ENCODE data around the gene OSBPL5. TPM values are rescaled to one million over a fixed set of nuclear protein-coding genes. Genes with fewer than 3 reads are reported as not detected.

OSBPL5 gene
- total and polyA plus RNA-seq, 8 donors, result 8.6 to 127 (median 25.2) TPM

DNA sequence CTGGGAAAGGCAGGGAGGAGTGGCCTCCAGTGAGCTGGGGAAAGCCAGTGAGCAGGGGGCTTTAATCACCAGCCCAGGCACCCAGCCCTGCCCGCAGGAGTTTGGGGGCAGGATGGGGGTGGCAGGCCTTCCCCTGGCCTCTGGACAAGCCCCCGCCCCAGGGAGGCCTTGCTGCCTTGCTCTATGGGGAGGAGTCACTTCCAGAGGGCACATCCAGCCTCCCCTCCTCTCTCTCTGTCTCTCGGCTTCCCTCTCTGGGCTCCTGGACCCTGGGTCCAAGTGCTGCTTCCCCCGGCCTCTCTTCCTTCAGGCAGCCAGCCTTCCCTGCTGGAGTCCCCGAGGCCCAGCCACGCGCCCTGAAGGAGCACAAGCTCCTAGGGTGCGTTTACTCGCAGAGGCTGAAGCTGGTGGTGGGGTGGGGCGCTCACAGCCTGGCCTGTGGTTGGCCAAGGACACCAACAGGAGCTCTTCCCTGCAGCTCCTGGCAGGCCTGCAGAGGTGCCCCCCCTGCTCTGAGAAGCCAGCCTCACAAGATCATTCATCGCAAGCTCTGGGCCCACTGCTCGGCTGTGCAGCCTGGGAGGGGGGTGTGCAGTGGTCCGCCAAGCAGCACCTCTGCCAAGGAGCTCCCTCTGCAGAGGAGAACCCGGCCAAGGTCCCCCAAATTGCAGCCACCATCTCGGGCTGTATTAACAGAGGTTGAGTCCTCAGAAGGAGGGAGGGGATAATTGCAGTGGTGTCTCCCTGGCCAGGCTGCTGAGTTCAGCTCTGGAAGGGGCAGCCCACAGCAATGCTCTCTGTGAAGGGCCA, 25.4 kb downstream of the OSBPL5 start:
- H3K4me1 ChIP-seq, result peaks cover 3 to 61% (median 31%) of the 10 kb centered on the region in 4 donors
- H3K36me3 ChIP-seq, result peaks cover 0 to 14% (median 2%) of the 10 kb centered on the region in 4 donors
- DNase-seq, result no peak
- H3K9me3 ChIP-seq, result no peaks in the 10 kb centered on the region
- no peak overlapping the region for H3K27ac ChIP-seq
- intact Hi-C loops (cut with DNase I; ENCODE audit: low total_unique reads), result no loop called here
- H3K27me3 ChIP-seq, result no peaks in the 10 kb centered on the region
- WGBS, 5 donors, result 81 to 89% (median 81%) methylated on average over 7 to 15 of the region's 15 CpGs
- no peak overlapping the region for H3K4me3 ChIP-seq
- no peak for TF ChIP-seq POLR2AphosphoS5 (IDR thresholded peaks at IDR 0.05)
- no peak for TF ChIP-seq CTCF (IDR thresholded peaks at IDR 0.05)
- TF ChIP-seq EP300 (IDR thresholded peaks at IDR 0.05), result no peak
- TF ChIP-seq POLR2A (IDR thresholded peaks at IDR 0.05), result no peak

- Histone ChIP-seq H3K36me3 (peaks cover 0 to 10% (median 2%) of the 10 kb centered on the region in 4 donors), H3K4me3 (no peak overlapping the region), H3K4me1 (peaks cover 3 to 65% (median 31%) of the 10 kb centered on the region in 4 donors), H3K27ac (peak overlapping the region in 1 of 5 donors; percentile 38), H3K9me3 (no peaks in the 10 kb centered on the region), H3K27me3 (no peaks in the 10 kb centered on the region)
- WGBS, 5 donors, result 55 to 69% (median 62%) methylated on average over 6 to 8 of the region's 8 CpGs
- DNase-seq, result no peak
- intact Hi-C loops (cut with DNase I; ENCODE audit: low total_unique reads), result no loop called here
- no peak for TF ChIP-seq POLR2A (IDR thresholded peaks at IDR 0.05)
- TF ChIP-seq POLR2AphosphoS5 (IDR thresholded peaks at IDR 0.05), result no peak
- no peak for TF ChIP-seq CTCF (IDR thresholded peaks at IDR 0.05)
Measured at GRCh38 chr11:3139086-3139440, 26.0 kb downstream of the OSBPL5 start.

- Histone ChIP-seq H3K4me3 (no peak overlapping the region), H3K27me3 (no peaks in the 10 kb centered on the region), H3K9me3 (no peaks in the 10 kb centered on the region), H3K36me3 (peaks cover 0 to 6% (median 2%) of the 10 kb centered on the region in 4 donors), H3K27ac (peak overlapping the region in 1 of 5 donors; percentile 38), H3K4me1 (peaks cover 3 to 71% (median 28%) of the 10 kb centered on the region in 4 donors)
- WGBS, 5 donors, result 78 to 84% (median 82%) methylated on average over 16 to 28 of the region's 28 CpGs
- no peak for DNase-seq
- TF ChIP-seq EP300 (IDR thresholded peaks at IDR 0.05) (no peak), POLR2AphosphoS5 (IDR thresholded peaks at IDR 0.05) (no peak), CTCF (IDR thresholded peaks at IDR 0.05) (no peak), POLR2A (IDR thresholded peaks at IDR 0.05) (no peak)
- intact Hi-C loops (cut with DNase I; ENCODE audit: low total_unique reads), result no loop called here
Measured at GRCh38 chr11:3138178-3139085, 26.7 kb downstream of the OSBPL5 start.

GRCh38 chr11:3137486-3138177, 27.5 kb downstream of the OSBPL5 start:
- Histone ChIP-seq H3K4me3 (no peak overlapping the region), H3K4me1 (peaks cover 3 to 71% (median 26%) of the 10 kb centered on the region in 4 donors), H3K27ac (no peak overlapping the region), H3K9me3 (no peaks in the 10 kb centered on the region), H3K27me3 (no peaks in the 10 kb centered on the region), H3K36me3 (peaks cover 0 to 6% (median 2%) of the 10 kb centered on the region in 4 donors)
- TF ChIP-seq POLR2A (IDR thresholded peaks at IDR 0.05) (no peak), CTCF (IDR thresholded peaks at IDR 0.05) (no peak), POLR2AphosphoS5 (IDR thresholded peaks at IDR 0.05) (no peak), EP300 (IDR thresholded peaks at IDR 0.05) (no peak)
- 72 to 88% (median 79%) methylated on average over 10 to 17 of the region's 17 CpGs for WGBS, 5 donors
- no peak for DNase-seq
- intact Hi-C loops (cut with DNase I; ENCODE audit: low total_unique reads), result no loop called here

All from stomach (tissue), 9 donors.